ENCODE data around the gene MEIS1. TPM values are rescaled to one million over a fixed set of nuclear protein-coding genes. Genes with fewer than 3 reads are reported as not detected.

Gene MEIS1
- total and polyA plus RNA-seq, 12 donors = 24.8 to 63.8 (median 38.6) TPM

GRCh38 chr2:66579186-66580126 is 144.5 kb downstream of the MEIS1 start:
- TF ChIP-seq CTCF (IDR thresholded peaks at IDR 0.05) = no peak
- H3K4me1 ChIP-seq = peaks cover 16 to 55% (median 31%) of the 10 kb centered on the region in 9 donors
- H3K9me3 ChIP-seq = no peaks in the 10 kb centered on the region
- no peak overlapping the region for H3K4me3 ChIP-seq
- H3K36me3 ChIP-seq = no peaks in the 10 kb centered on the region
- 41 to 44% methylated on average over 10 of the region's 10 CpGs for WGBS, 2 donors
- H3K27me3 ChIP-seq = peaks cover 24 to 100% (median 91%) of the 10 kb centered on the region in 7 donors
- DNase-seq (no peak), ATAC-seq (no peak)
- intact Hi-C loops (cut with DNase I) = loop anchor here in 9 of 10 donors (5.0 to 10.0 kb wide), 12 partner anchors 147 to 1455 kb away; no protein-coding TSS in a partner anchor
- no peak overlapping the region for H3K27ac ChIP-seq

- Histone ChIP-seq H3K27ac (no peak overlapping the region), H3K27me3 (peaks cover 24 to 100% (median 100%) of the 10 kb centered on the region in 7 donors), H3K4me3 (no peak overlapping the region), H3K36me3 (no peaks in the 10 kb centered on the region), H3K9me3 (no peaks in the 10 kb centered on the region), H3K4me1 (peaks cover 16 to 48% (median 24%) of the 10 kb centered on the region in 9 donors)
- ATAC-seq = no peak
- intact Hi-C loops (cut with DNase I) = loop anchor here in 6 of 10 donors (10.0 kb wide), 5 partner anchors 894 to 1454 kb away; no protein-coding TSS in a partner anchor
- TF ChIP-seq CTCF (IDR thresholded peaks at IDR 0.05) = no peak
- DNase-seq = no peak
- WGBS, 2 donors = 29 to 30% methylated on average over 10 of the region's 10 CpGs
Observed at GRCh38 chr2:66580166-66581049, 145.5 kb downstream of the MEIS1 start.

GRCh38 chr2:66581339-66582103 is 146.6 kb downstream of the MEIS1 start:
- Histone ChIP-seq H3K27ac (no peak overlapping the region), H3K4me3 (no peak overlapping the region), H3K9me3 (no peaks in the 10 kb centered on the region), H3K36me3 (no peaks in the 10 kb centered on the region), H3K27me3 (peaks cover 24 to 100% (median 99%) of the 10 kb centered on the region in 7 donors), H3K4me1 (peaks cover 9 to 37% (median 12%) of the 10 kb centered on the region in 9 donors)
- intact Hi-C loops (cut with DNase I) = loop anchor here in 6 of 10 donors (10.0 kb wide), 5 partner anchors 893 to 1453 kb away; no protein-coding TSS in a partner anchor
- ATAC-seq (peak in 2 of 8 donors; percentile 14 to 39), DNase-seq (peak in 1 of 2 donors; percentile 17)
- TF ChIP-seq CTCF (IDR thresholded peaks at IDR 0.05) = no peak
- WGBS, 2 donors = 4 to 5% methylated on average over 57 of the region's 57 CpGs
